Inferior parietal cortex (tissue), 1 donor: ENCODE results near the gene APC.
"Not testable (repeated sequence)": the region's sequence is repeated elsewhere in the genome, so short reads cannot be mapped to it uniquely, and the experiment has no call there.

ENCODE experiments used
- DNase-seq: peaks from one replicate; pipeline ENCODE4 v3.0.0-alpha.2; 2016; ENCODE audit errors: extremely low spot score

The APC gene

GRCh38 chr5:112857866-112858265 is 120.2 kb downstream of the APC start:
- no peak for DNase-seq

DNA sequence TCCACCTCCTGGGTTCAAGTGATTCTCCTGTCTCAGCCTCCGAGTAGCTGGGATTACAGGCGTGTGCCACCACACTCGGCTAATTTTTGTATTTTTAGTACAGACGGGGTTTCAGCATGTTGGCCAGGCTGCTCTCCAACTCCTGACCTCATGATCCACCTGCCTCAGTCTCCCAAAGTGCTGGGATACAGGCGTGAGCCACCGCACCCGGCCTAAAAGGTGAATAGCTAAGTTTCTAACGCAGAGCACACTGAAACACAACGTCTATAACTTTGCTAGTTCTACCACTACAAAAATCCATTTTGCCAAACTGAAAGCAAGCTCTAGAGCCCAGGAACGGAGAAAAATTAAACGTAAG is 122.9 kb downstream of the APC start:
- DNase-seq = not testable (repeated sequence)

- DNase-seq = peak; percentile 97
Observed at GRCh38 chr5:112860929-112861637, 123.4 kb downstream of the APC start, which contains the start of gene SRP19. TSS of gene SRP19 (plus strand) at chr5:112861287. CDS start at chr5:112861377, 90 bp downstream.

- no peak for DNase-seq
Observed at GRCh38 chr5:112861638-112861985, 123.9 kb downstream of the APC start.

DNA sequence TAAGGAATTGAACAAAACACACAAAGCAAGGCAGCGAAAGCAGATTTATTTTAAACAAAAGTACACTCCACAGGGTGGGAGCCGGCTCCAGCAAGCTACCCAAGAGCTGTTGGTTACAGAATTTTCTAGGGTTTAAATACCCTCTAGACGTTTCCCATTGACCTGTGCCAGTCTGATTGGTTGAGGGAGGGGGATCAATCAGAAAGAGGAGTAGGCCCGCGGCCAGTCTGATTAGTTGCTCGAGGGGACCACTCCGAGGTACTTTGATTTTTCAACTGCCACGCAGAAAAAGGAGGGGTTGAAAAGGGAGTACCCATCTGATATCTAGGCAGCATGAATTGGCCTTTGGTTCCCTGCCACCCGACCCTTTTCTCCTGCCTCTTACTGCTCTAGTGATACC is 124.4 kb downstream of the APC start:
- no peak for DNase-seq

GRCh38 chr5:112863549-112863948 is 125.9 kb downstream of the APC start:
- DNase-seq = no peak

DNA sequence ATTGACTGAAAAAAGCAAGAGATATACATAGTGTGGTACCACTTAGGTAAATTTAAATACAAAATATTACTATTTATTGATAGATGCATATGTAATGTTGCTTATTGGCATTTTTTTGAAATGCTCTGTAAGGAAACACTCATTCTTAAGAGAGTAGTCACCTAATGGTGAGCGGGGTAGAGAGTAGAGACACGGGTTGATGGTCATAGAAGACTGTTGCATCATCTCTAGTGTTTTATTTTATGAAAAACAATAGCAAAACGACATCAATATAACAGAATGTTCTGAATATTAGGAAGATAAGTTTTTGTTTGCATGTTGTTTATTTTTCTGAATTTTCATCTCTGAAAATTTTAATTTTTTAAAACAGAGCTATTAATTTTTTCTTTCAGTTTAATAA is 127.4 kb downstream of the APC start:
- no peak for DNase-seq

- DNase-seq = no peak
Observed at GRCh38 chr5:112866739-112867138, 129.1 kb downstream of the APC start.

DNA sequence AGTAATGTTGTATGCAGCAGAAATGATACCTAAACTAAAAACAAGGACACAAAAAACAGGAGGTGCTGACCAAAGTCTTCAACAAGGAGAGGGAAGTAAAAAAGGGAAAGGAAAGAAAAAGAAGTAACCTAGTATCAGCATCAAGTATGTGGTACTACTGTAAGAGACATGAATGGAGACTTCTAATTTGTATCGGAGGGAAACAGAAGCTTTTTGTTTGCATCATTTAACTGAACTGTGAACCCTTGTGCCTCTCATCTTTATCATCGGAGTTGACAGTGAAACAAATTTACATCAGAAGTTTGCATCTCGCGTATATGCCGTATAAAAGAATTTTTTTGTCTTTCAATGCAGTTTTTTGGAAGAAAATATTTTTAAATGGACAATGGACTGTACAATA is 129.7 kb downstream of the APC start:
- DNase-seq = no peak

- DNase-seq = no peak
Observed at GRCh38 chr5:112869948-112870347, 132.3 kb downstream of the APC start.

GRCh38 chr5:112870966-112871365 is 133.3 kb downstream of the APC start:
- no peak for DNase-seq

- DNase-seq = no peak
Observed at GRCh38 chr5:112876362-112876761, 138.7 kb downstream of the APC start.

- DNase-seq = no peak
Observed at GRCh38 chr5:112878101-112878500, 140.4 kb downstream of the APC start.

- no peak for DNase-seq
Observed at GRCh38 chr5:112878760-112879159, 141.1 kb downstream of the APC start.

- DNase-seq = no peak
Observed at GRCh38 chr5:112880219-112880964, 142.7 kb downstream of the APC start.

GRCh38 chr5:112883192-112883591 is 145.5 kb downstream of the APC start:
- no peak for DNase-seq

GRCh38 chr5:112885001-112885400 is 147.3 kb downstream of the APC start:
- DNase-seq = no peak

DNA sequence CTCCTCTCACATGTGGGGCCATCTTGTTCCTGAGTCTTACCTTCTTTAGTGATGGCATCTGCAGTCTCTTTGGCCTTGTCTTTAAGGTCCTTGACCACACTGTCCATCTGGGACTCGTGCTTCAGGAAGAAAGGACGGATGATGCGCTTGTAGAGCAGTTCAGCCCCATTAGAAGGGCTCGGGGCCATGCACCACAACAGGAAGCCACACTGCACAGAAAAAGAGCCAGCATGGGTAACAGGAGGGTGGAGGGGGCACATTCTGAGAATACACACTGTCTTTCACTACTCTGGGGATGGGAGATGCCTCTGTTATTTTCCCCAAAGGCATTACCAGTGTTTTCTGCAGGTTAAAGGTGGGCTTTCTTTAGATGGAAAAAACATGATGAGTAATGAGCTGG is 149.3 kb downstream of the APC start:
- DNase-seq = no peak

DNA sequence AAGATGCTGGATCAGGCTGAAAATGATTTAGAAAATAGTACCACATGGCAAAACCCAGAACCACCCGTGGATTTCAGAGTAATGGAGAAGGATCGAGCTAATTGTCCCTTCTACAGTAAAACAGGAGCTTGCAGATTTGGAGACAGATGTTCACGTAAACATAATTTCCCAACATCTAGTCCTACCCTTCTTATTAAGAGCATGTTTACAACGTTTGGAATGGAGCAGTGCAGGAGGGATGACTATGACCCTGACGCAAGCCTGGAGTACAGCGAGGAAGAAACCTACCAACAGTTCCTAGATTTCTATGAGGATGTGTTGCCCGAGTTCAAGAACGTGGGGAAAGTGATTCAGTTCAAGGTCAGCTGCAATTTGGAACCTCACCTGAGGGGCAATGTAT is 154.4 kb downstream of the APC start:
- DNase-seq = not testable (repeated sequence)

- no peak for DNase-seq
Observed at GRCh38 chr5:112892776-112893175, 155.1 kb downstream of the APC start.

DNA sequence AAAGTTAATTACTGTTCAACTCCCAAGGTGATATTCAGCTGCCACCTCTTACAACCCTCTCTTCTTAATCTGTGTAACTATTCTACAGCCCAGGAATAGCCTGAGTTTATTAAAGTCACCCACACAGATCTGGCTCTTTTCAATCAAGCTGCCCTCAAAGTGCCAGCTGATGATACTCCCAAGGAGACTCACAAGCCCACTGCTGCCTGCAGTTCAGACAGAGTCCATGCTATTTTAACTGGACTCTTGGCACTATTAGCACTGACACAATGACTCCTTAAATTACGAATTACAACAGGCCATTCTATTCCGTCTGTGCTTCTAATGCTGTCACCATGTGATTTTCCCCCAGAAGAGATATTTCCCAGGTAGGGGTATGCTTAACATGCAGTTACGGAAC is 158.0 kb downstream of the APC start:
- no peak for DNase-seq
